Smooth muscle cell (in vitro differentiated cells): Measurements from ENCODE around the gene ARNT2. TPM values are rescaled to one million over a fixed set of nuclear protein-coding genes. Genes with fewer than 3 reads are reported as not detected.
A peak's percentile ranks its signal among the peaks of the same experiment; 100 is the strongest.

Experiments
- DNase-seq: peaks from one replicate; lab custom pipeline; 2025; ENCODE audit not compliant: unreplicated experiment; lab: John Stamatoyannopoulos, UW
- H2AFZ ChIP-seq: fragments of 200-600 bp; sonication (generic); 2 replicates; pipeline ENCODE4 v1.6.0; 2016; ENCODE audit warnings: antibody characterized with exemption, low read depth, mild to moderate bottlenecking
- H3F3A ChIP-seq: fragments of 200-600 bp; sonication (generic); 2 replicates; pipeline ENCODE4 v1.6.0; 2017; ENCODE audit warnings: antibody characterized with exemption, low read depth
- H3K27ac ChIP-seq: fragments of 200-600 bp; sonication (generic); 2 replicates; pipeline ENCODE4 v1.5.1; 2016; ENCODE audit warnings: low read depth, mild to moderate bottlenecking
- H3K27me3 ChIP-seq: fragments of 200-600 bp; sonication (generic); 2 replicates; pipeline ENCODE4 v1.6.1; 2016; ENCODE audit warnings: low read depth, mild to moderate bottlenecking
- H3K36me3 ChIP-seq: fragments of 200-600 bp; sonication (generic); 2 replicates; pipeline ENCODE4 v1.5.1; 2016; ENCODE audit warnings: low read depth
- H3K4me1 ChIP-seq: fragments of 200-600 bp; sonication (generic); 2 replicates; pipeline ENCODE4 v1.5.1; 2016; ENCODE audit warnings: low read depth
- H3K4me2 ChIP-seq: fragments of 200-600 bp; sonication (generic); 2 replicates; pipeline ENCODE4 v1.6.0; 2016; ENCODE audit warnings: mild to moderate bottlenecking
- H3K4me3 ChIP-seq: fragments of 200-600 bp; sonication (generic); 2 replicates; pipeline ENCODE4 v1.5.1; 2016; ENCODE audit warnings: mild to moderate bottlenecking
- H3K79me2 ChIP-seq: fragments of 200-600 bp; sonication (generic); 2 replicates; pipeline ENCODE4 v1.6.0; 2016; ENCODE audit warnings: low read depth, mild to moderate bottlenecking
- H3K9ac ChIP-seq: fragments of 200-600 bp; sonication (generic); 2 replicates; pipeline ENCODE4 v1.6.0; 2016; ENCODE audit warnings: low read depth
- H3K9me3 ChIP-seq: fragments of 200-600 bp; sonication (generic); replicated peaks from 2 replicates; pipeline ENCODE4 v1.5.1; 2016; ENCODE audit warnings: low read depth
- H4K20me1 ChIP-seq: fragments of 200-600 bp; sonication (generic); 2 replicates; pipeline ENCODE4 v1.6.0; 2016; ENCODE audit warnings: low read depth
- CTCF ChIP-seq: fragments of 200-600 bp; sonication (generic); IDR thresholded peaks from 2 replicates; pipeline ENCODE4 v1.5.1; 2017; ENCODE audit warnings: borderline replicate concordance, mild to moderate bottlenecking, antibody characterized with exemption; ENCODE audit not compliant: insufficient read depth, poor library complexity, severe bottlenecking
- WGBS: methylation state at CpG from one replicate; pipeline ENCODE4 v1.1.7; 2016; ENCODE audit warnings: low lambda C conversion rate; 5-methylcytosine and 5-hydroxymethylcytosine counted together
- polyA plus RNA-seq: library from polyadenylated mRNA; unstranded; fragments of >200 nt; fragmentation: Nextera tagmentation; extraction: Ambion mirVana; gene quantifications from 2 replicates; pipeline ENCODE4 v1.2.1, GENCODE V29; 2016
- total RNA-seq: library from RNA; depleted of rRNA; stranded (reverse); fragments of >200 nt; gene quantifications from 2 replicates; pipeline ENCODE4 v1.2.3, GENCODE V29; 2014

ARNT2 gene
- total and polyA plus RNA-seq, 2 experiments from 2014 or later, result 0.55 to 2.8 TPM

- no peak overlapping the region for H3K4me2 ChIP-seq
- no peaks in the 10 kb centered on the region for H4K20me1 ChIP-seq
- H2AFZ ChIP-seq, result no peak overlapping the region
- H3K27ac ChIP-seq, result no peak overlapping the region
- no peaks in the 10 kb centered on the region for H3K79me2 ChIP-seq
- DNase-seq, result no peak
- no peaks in the 10 kb centered on the region for H3K9me3 ChIP-seq
- no peak overlapping the region for H3K9ac ChIP-seq
- H3K4me3 ChIP-seq, result no peak overlapping the region
- WGBS, result 75% methylated on average over 2 of the region's 2 CpGs
- no peak for TF ChIP-seq CTCF
- no peaks in the 10 kb centered on the region for H3K4me1 ChIP-seq
- H3F3A ChIP-seq, result no peaks in the 10 kb centered on the region
- H3K27me3 ChIP-seq, result no peaks in the 10 kb centered on the region
- H3K36me3 ChIP-seq, result no peaks in the 10 kb centered on the region
Measured at GRCh38 chr15:80587007-80587406, 182.8 kb downstream of the ARNT2 start.

DNA sequence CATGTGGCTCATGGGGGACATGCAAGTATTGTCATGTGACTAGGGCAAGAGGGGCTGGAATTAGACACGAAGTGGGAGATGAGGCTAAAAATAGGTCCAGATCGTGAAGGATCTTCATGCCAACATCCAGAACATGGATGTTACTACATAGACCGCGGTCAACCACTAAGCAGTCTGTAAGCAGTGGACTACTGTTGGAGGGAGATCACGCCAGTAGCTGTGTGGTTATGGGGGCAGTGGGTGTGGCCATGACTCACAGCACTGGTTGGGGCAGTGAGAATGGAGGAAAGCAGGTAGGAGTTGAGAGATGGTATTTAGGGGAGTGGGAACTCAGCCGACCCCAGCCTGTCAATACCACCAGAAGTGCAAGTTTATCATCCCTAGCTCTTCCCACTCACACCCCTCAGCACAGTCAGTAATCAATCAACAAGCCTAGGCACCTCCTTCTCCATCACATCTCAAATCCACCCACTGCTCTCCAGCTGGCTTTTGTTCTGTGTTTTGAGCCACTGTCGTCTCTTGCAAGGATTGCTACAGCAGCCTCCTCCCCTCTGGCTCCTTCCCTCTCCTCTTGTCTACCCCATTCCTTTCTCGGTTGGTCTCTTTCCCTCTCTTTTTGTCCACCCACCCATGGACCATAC lies 183.8 kb downstream of the ARNT2 start:
- Histone ChIP-seq H3F3A (no peaks in the 10 kb centered on the region), H3K79me2 (no peaks in the 10 kb centered on the region), H3K4me2 (peak overlapping the region; percentile 69), H2AFZ (no peak overlapping the region), H3K4me3 (no peak overlapping the region), H3K4me1 (no peaks in the 10 kb centered on the region), H3K36me3 (no peaks in the 10 kb centered on the region), H4K20me1 (no peaks in the 10 kb centered on the region), H3K9me3 (no peaks in the 10 kb centered on the region), H3K9ac (peak overlapping the region; percentile 37), H3K27ac (peak overlapping the region; percentile 80), H3K27me3 (no peaks in the 10 kb centered on the region)
- 52% methylated on average over 8 of the region's 8 CpGs for WGBS
- no peak for DNase-seq
- no peak for TF ChIP-seq CTCF

DNA sequence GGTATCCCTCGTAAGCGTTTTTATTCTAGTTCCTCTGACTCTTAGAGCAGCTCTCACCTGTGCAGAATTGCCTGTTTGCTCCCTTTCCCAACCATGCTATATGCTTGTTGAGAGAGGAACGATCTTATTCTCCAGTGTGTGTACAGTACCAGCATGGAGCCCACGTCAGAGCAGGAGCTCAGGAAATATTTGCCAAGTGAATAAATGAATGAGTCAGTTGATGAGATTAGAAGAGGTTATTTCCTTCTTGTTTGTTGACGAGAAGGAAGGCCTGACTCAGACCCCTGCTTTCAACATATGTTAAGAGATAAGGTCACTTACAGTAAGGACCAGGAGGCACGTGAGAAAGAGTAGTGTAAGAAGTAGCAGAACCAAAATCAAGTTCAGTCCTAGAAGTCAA lies 184.6 kb downstream of the ARNT2 start:
- Histone ChIP-seq H3K36me3 (no peaks in the 10 kb centered on the region), H3K4me3 (no peak overlapping the region), H4K20me1 (no peaks in the 10 kb centered on the region), H3K27ac (peak overlapping the region; percentile 80), H2AFZ (no peak overlapping the region), H3K4me1 (no peaks in the 10 kb centered on the region), H3F3A (no peaks in the 10 kb centered on the region), H3K9ac (peak overlapping the region; percentile 37), H3K4me2 (peak overlapping the region; percentile 69), H3K27me3 (no peaks in the 10 kb centered on the region), H3K9me3 (no peaks in the 10 kb centered on the region), H3K79me2 (no peaks in the 10 kb centered on the region)
- WGBS, result 40% methylated on average over 6 of the region's 6 CpGs
- no peak for DNase-seq
- no peak for TF ChIP-seq CTCF

GRCh38 chr15:80590761-80591355 lies 186.7 kb downstream of the ARNT2 start:
- Histone ChIP-seq H3K9me3 (no peaks in the 10 kb centered on the region), H3K27ac (no peak overlapping the region), H3K9ac (no peak overlapping the region), H3K4me2 (no peak overlapping the region), H3K36me3 (no peaks in the 10 kb centered on the region), H2AFZ (no peak overlapping the region), H3K27me3 (no peaks in the 10 kb centered on the region), H4K20me1 (no peaks in the 10 kb centered on the region), H3K4me1 (no peaks in the 10 kb centered on the region), H3F3A (no peaks in the 10 kb centered on the region), H3K4me3 (no peak overlapping the region), H3K79me2 (no peaks in the 10 kb centered on the region)
- no peak for TF ChIP-seq CTCF
- 92% methylated on average over 7 of the region's 7 CpGs for WGBS
- DNase-seq, result no peak
